ENCODE results near the gene SEC11A. TPM values are rescaled to one million over a fixed set of nuclear protein-coding genes. Genes with fewer than 3 reads are reported as not detected.
A peak's percentile ranks its signal among the peaks of the same experiment; 100 is the strongest.

Gene SEC11A
- polyA plus RNA-seq, 3 donors, result 111 to 166 (median 154) TPM

GRCh38 chr15:84681831-84682230 is 34.1 kb downstream of the SEC11A start:
- no peak overlapping the region for H2AFZ ChIP-seq (ENCODE audit: insufficient read depth, low read depth, low read length, poor library complexity, severe bottlenecking)
- no peak overlapping the region for H3K4me2 ChIP-seq (replicated peaks; ENCODE audit: extremely low read depth, low read length, poor library complexity, severe bottlenecking)
- peaks cover 74% of the 10 kb centered on the region for H3K79me2 ChIP-seq (ENCODE audit: insufficient read depth, low read length)
- no peaks in the 10 kb centered on the region for H3K9me3 ChIP-seq (replicated peaks in 1 of 2; ENCODE audit: control insufficient read depth in 1 of 2, insufficient read depth in 1 of 2, low read length in 2 of 2)
- no peaks in the 10 kb centered on the region for H3K27me3 ChIP-seq (ENCODE audit: control insufficient read depth in 2 of 2, insufficient read depth in 2 of 2, low read length in 2 of 2)
- no peaks in the 10 kb centered on the region for H3K27me3 Mint-ChIP-seq (ENCODE audit: low read depth in 3 of 3)
- peaks cover 14% of the 10 kb centered on the region for H3K4me1 Mint-ChIP-seq
- H3K36me3 Mint-ChIP-seq, result peaks cover 51 to 86% of the 10 kb centered on the region in 2 donors
- H3K4me1 ChIP-seq (ENCODE audit: control insufficient read depth in 1 of 2, insufficient read depth in 2 of 2, low read length in 2 of 2), result peaks cover 0 to 7% of the 10 kb centered on the region in 2 donors
- H3K36me3 ChIP-seq (replicated peaks in 1 of 2; ENCODE audit: control insufficient read depth in 1 of 2, insufficient read depth in 2 of 2, low read length in 2 of 2), result peaks cover 47 to 92% of the 10 kb centered on the region in 2 donors
- peak in 1 of 3 donors; percentile 32 for DNase-seq
- no peak overlapping the region for H3K4me3 ChIP-seq (replicated peaks in 1 of 3; ENCODE audit: low read depth in 2 of 3, low read length in 3 of 3)
- no peak overlapping the region for H3K4me3 Mint-ChIP-seq
- peaks cover 62% of the 10 kb centered on the region for H4K20me1 ChIP-seq (ENCODE audit: insufficient read depth, low read length)
- 100% methylated on average over 1 of the region's 3 CpGs for WGBS (ENCODE audit: insufficient coverage)
- no peak overlapping the region for H3K9ac ChIP-seq (ENCODE audit: insufficient read depth, low read length, poor library complexity, severe bottlenecking)
- intact Hi-C loops (cut with micrococcal nuclease), result no loop called here
- no peak for TF ChIP-seq CTCF (IDR thresholded peaks at IDR 0.05)
- H3K27ac Mint-ChIP-seq, result peak overlapping the region in 4 of 7 donors; percentile 3 to 83 (median 66)
- H3K9me3 Mint-ChIP-seq, result no peaks in the 10 kb centered on the region
- H3K27ac ChIP-seq (ENCODE audit: low read depth in 1 of 2, low read length in 2 of 2), result peak overlapping the region in 1 of 2 donors; percentile 64

DNA sequence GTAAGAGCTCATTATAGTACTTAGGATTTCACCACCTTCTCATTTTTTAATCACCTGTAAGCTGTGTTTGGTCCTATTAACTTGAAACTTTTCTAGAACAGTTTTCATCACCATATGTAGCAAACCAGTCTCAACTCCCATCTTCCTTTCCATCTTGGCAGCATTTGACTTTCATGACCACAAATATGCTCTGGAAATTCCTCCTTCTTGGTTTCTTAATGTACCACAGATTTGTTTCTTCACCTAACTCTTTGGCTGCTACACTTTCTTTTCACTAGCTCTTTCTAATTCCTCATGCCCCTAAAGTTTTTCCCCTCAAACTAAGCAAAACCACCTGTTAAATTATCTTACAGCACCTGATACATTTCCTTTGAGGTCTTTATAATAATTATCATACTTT is 44.7 kb downstream of the SEC11A start:
- Mint-ChIP-seq H3K4me1 (peaks cover 6% of the 10 kb centered on the region), H3K27ac (peak overlapping the region in 3 of 7 donors; percentile 28 to 58 (median 46)), H3K9me3 (no peaks in the 10 kb centered on the region), H3K27me3 (ENCODE audit: low read depth in 3 of 3) (no peaks in the 10 kb centered on the region), H3K36me3 (peaks cover 68 to 96% of the 10 kb centered on the region in 2 donors), H3K4me3 (no peak overlapping the region)
- Histone ChIP-seq H2AFZ (ENCODE audit: insufficient read depth, low read depth, low read length, poor library complexity, severe bottlenecking) (no peak overlapping the region), H4K20me1 (ENCODE audit: insufficient read depth, low read length) (peaks cover 23% of the 10 kb centered on the region), H3K79me2 (ENCODE audit: insufficient read depth, low read length) (peaks cover 17% of the 10 kb centered on the region), H3K4me3 (replicated peaks in 1 of 3; ENCODE audit: low read depth in 2 of 3, low read length in 3 of 3) (no peak overlapping the region), H3K27ac (ENCODE audit: low read depth in 1 of 2, low read length in 2 of 2) (no peak overlapping the region), H3K4me1 (ENCODE audit: control insufficient read depth in 1 of 2, insufficient read depth in 2 of 2, low read length in 2 of 2) (peaks cover 0 to 7% of the 10 kb centered on the region in 2 donors), H3K27me3 (ENCODE audit: control insufficient read depth in 2 of 2, insufficient read depth in 2 of 2, low read length in 2 of 2) (no peaks in the 10 kb centered on the region), H3K36me3 (replicated peaks in 1 of 2; ENCODE audit: control insufficient read depth in 1 of 2, insufficient read depth in 2 of 2, low read length in 2 of 2) (peaks cover 64 to 88% of the 10 kb centered on the region in 2 donors), H3K9ac (ENCODE audit: insufficient read depth, low read length, poor library complexity, severe bottlenecking) (no peak overlapping the region), H3K4me2 (replicated peaks; ENCODE audit: extremely low read depth, low read length, poor library complexity, severe bottlenecking) (no peak overlapping the region), H3K9me3 (replicated peaks in 1 of 2; ENCODE audit: control insufficient read depth in 1 of 2, insufficient read depth in 1 of 2, low read length in 2 of 2) (no peaks in the 10 kb centered on the region)
- TF ChIP-seq CTCF (IDR thresholded peaks at IDR 0.05), result no peak
- intact Hi-C loops (cut with micrococcal nuclease), result no loop called here
- no peak for DNase-seq

Data from CD14-positive monocyte (primary cell).